Measurements from ENCODE around the gene IBTK. TPM values are rescaled to one million over a fixed set of nuclear protein-coding genes. Genes with fewer than 3 reads are reported as not detected.
A peak's percentile ranks its signal among the peaks of the same experiment; 100 is the strongest.

Gene IBTK
- total RNA-seq, 2 experiments from 2014 or later, result 26.8 to 27.7 TPM

GRCh38 chr6:82273295-82273694, 25.8 kb upstream of the IBTK start:
- CTCF ChIA-PET, result interaction anchor here (1.1 to 3.9 kb wide), 5 partner anchors 12 to 794 kb away, joined by 4 to 35 read pairs (median 9); partner anchors contain the start of genes DOP1A and UBE3D
- Mint-ChIP-seq H3K4me1 (ENCODE audit: low read depth) (no peaks in the 10 kb centered on the region), H3K4me3 (no peak overlapping the region), H3K27ac (no peak overlapping the region), H3K27me3 (no peaks in the 10 kb centered on the region), H3K36me3 (ENCODE audit: low read depth) (no peaks in the 10 kb centered on the region), H3K9me3 (no peaks in the 10 kb centered on the region)
- DNase-seq (no peak), ATAC-seq (no peak)
- POLR2A ChIA-PET, result no interaction called here
- no peak for TF ChIP-seq CTCF (IDR thresholded peaks at IDR 0.05)
- intact Hi-C loops (cut with micrococcal nuclease), result loop anchor here (10.0 kb wide), 1 partner anchor 942 kb away; no protein-coding TSS in a partner anchor

GRCh38 chr6:82270881-82271635, 23.5 kb upstream of the IBTK start:
- H3K27me3 Mint-ChIP-seq, result no peaks in the 10 kb centered on the region
- DNase-seq (no peak), ATAC-seq (peak; percentile 34)
- peak; percentile 73 for TF ChIP-seq CTCF (IDR thresholded peaks at IDR 0.05)
- CTCF ChIA-PET, result interaction anchor here (0.8 to 3.9 kb wide), 24 partner anchors 10 to 945 kb away, joined by 3 to 35 read pairs (median 4); partner anchors contain the start of genes DOP1A and UBE3D
- POLR2A ChIA-PET, result no interaction called here
- H3K36me3 Mint-ChIP-seq (ENCODE audit: low read depth), result no peaks in the 10 kb centered on the region
- no peaks in the 10 kb centered on the region for H3K4me1 Mint-ChIP-seq (ENCODE audit: low read depth)
- H3K4me3 Mint-ChIP-seq, result no peak overlapping the region
- H3K27ac Mint-ChIP-seq, result no peak overlapping the region
- intact Hi-C loops (cut with micrococcal nuclease), result loop anchor here (2.0 to 10.0 kb wide), 2 partner anchors 786 to 944 kb away; no protein-coding TSS in a partner anchor
- no peaks in the 10 kb centered on the region for H3K9me3 Mint-ChIP-seq

- TF ChIP-seq CTCF (IDR thresholded peaks at IDR 0.05), result no peak
- ChIA-PET CTCF (no interaction called here), POLR2A (no interaction called here)
- no peaks in the 10 kb centered on the region for H3K9me3 Mint-ChIP-seq
- no peaks in the 10 kb centered on the region for H3K4me1 Mint-ChIP-seq (ENCODE audit: low read depth)
- H3K4me3 Mint-ChIP-seq, result no peak overlapping the region
- no peak overlapping the region for H3K27ac Mint-ChIP-seq
- DNase-seq (no peak), ATAC-seq (no peak)
- intact Hi-C loops (cut with micrococcal nuclease), result no loop called here
- no peaks in the 10 kb centered on the region for H3K36me3 Mint-ChIP-seq (ENCODE audit: low read depth)
- no peaks in the 10 kb centered on the region for H3K27me3 Mint-ChIP-seq
Observed at GRCh38 chr6:82268301-82268846, 20.8 kb upstream of the IBTK start.

GRCh38 chr6:82264824-82265223, 17.3 kb upstream of the IBTK start:
- DNase-seq (no peak), ATAC-seq (no peak)
- Mint-ChIP-seq H3K36me3 (ENCODE audit: low read depth) (no peaks in the 10 kb centered on the region), H3K27ac (no peak overlapping the region), H3K4me1 (ENCODE audit: low read depth) (no peaks in the 10 kb centered on the region), H3K4me3 (no peak overlapping the region), H3K9me3 (no peaks in the 10 kb centered on the region), H3K27me3 (peaks cover 2% of the 10 kb centered on the region)
- no peak for TF ChIP-seq CTCF (IDR thresholded peaks at IDR 0.05)
- POLR2A ChIA-PET, result no interaction called here
- CTCF ChIA-PET, result no interaction called here
- intact Hi-C loops (cut with micrococcal nuclease), result no loop called here

GRCh38 chr6:82264321-82264720, 16.8 kb upstream of the IBTK start:
- Mint-ChIP-seq H3K36me3 (ENCODE audit: low read depth) (no peaks in the 10 kb centered on the region), H3K9me3 (no peaks in the 10 kb centered on the region), H3K4me3 (no peak overlapping the region), H3K27ac (no peak overlapping the region), H3K27me3 (peaks cover 2% of the 10 kb centered on the region), H3K4me1 (ENCODE audit: low read depth) (no peaks in the 10 kb centered on the region)
- no peak for DNase-seq
- CTCF ChIA-PET, result no interaction called here
- POLR2A ChIA-PET, result no interaction called here
- intact Hi-C loops (cut with micrococcal nuclease), result no loop called here
- ATAC-seq, result no peak
- TF ChIP-seq CTCF (IDR thresholded peaks at IDR 0.05), result no peak
